Limb (tissue), 2 donors: Measurements from ENCODE around the gene HHAT.

ENCODE experiments used
- DNase-seq, 2 donors: peaks; one replicate each; pipeline ENCODE4 v3.0.0-alpha.2; 2016; ENCODE audit errors: extremely low spot score in 2 of 2

Gene HHAT

DNA sequence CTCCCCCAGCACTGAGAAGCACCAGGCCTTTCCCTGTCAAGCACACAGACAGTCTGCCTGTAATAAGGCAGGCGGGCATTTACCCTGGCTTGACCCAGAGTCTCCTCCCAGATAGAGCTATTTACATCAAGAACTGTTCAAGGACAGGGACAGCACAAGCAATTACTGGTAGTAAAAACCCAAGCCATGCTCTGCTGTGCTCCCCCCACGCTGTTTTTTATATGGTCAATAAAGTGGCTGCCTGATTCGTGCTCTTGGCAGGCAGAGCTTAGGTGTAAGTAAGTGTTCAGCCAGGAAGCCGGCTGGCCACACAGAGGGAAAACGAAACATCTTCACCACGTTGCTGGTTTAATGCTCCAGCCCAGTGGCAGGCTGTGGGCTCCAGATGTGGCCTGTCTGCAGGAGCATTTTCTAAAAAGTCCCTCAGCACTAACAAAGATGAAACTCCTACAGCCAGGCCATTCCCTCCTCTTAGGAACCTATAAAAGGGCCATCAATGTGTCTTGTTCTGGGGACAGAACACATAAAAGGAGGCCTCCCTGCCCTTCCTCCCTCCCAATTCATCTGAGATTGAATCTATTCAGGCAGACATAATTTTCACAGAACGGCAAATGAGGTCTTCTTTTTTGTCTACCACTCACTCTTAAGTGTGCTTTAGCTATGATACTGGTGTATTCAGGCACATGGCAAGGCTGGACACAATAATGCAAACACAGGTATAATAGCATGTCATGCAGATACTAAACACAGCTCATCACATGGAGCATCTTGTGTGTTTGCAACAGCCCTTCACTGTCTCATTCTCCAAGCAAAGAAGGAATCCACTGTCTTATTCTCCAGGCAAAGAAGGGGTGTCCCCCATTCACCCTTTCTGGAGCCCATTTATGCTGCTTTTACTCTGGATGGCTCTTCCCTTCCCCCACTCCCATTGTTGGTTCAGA, 378.9 kb downstream of the HHAT start:
- DNase-seq = no peak

- DNase-seq = no peak
Observed at GRCh38 chr1:210709701-210710100, 381.0 kb downstream of the HHAT start.

GRCh38 chr1:210711825-210712612, 383.3 kb downstream of the HHAT start:
- DNase-seq = no peak

DNA sequence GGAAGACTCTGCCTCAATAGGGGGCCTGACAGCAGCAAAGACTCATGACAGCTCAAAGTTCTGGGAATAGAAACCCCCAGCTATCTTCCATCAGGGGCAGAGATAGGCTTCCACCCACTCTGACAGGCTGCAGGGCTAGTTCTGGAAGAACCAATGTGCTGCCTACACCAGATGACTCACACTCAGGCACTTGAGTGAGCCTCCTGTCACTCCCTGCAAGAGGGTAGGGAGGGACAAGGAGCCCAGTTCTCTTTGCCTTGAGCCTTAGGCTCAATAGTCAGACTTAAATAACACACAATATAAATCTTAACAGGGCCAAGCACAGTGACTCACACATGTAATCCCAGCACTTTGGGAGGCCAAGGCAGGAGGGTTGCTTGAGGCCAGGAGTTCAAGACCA, 386.4 kb downstream of the HHAT start:
- DNase-seq = no peak

DNA sequence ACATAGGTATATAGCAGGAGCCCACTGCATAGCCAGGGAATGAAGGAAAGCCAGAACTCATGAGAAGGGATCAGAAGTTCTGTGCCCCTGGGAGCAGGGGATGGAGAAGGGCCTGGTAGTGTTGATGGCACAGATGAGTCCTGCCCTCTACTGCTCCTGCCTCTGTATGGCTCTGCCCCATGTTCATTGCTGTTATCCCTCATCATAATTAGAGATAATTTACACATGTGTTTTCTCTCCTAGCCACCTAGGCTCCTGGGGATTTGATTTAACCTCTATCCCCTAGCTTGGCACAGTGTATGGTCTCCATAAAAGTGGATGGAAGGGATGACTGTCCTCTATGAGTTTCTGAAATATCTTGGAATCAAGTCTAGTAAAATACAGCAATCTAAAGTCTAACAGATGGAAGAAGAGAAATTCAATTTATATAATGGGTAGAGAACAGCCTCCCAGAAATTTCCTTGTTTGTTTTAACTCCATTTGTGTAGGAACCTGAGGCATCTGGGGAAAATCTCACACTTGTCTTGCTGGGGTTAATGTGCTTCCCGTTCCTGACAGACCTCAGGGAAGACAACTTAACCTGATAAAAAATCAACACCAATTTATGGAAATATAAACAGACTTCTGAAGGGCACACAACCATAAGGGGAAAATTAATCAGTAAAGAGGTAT, 393.8 kb downstream of the HHAT start:
- DNase-seq = no peak

- DNase-seq = no peak
Observed at GRCh38 chr1:210723646-210724045, 394.9 kb downstream of the HHAT start.

- DNase-seq = no peak
Observed at GRCh38 chr1:210724768-210725167, 396.1 kb downstream of the HHAT start.
